Endometrial microvascular endothelial cells (primary cell): Measurements from ENCODE around the gene SMO. TPM values are rescaled to one million over a fixed set of nuclear protein-coding genes. Genes with fewer than 3 reads are reported as not detected.
"Not testable (repeated sequence)": the region's sequence is repeated elsewhere in the genome, so short reads cannot be mapped to it uniquely, and the experiment has no call there.

Experiments used
- in situ Hi-C: cut with HindIII; loops from 2 replicates; pipeline ENCODE4 v1.10.0; 2017; ENCODE audit warnings: low sequenced_read_pairs, low pct_unique_long_range_greater_than_20kb; ENCODE audit errors: inconsistent ontology term
- total RNA-seq: library from RNA; depleted of rRNA; stranded (reverse); fragments of >200 nt; gene quantifications from one replicate; pipeline ENCODE4 v1.2.3, GENCODE V29; 2015; ENCODE audit errors: inconsistent ontology term

The SMO gene
- total RNA-seq, 1 donor from 2014 or later: 0.84 TPM

GRCh38 chr7:129168231-129169021 is 20.0 kb upstream of the SMO start:
- in situ Hi-C loops: no loop called here

GRCh38 chr7:129169171-129169671 is 19.2 kb upstream of the SMO start:
- in situ Hi-C loops: no loop called here

- in situ Hi-C loops: no loop called here
Measured at GRCh38 chr7:129169686-129170440, 18.6 kb upstream of the SMO start.

- in situ Hi-C loops: no loop called here
Measured at GRCh38 chr7:129170441-129171021, 17.9 kb upstream of the SMO start.

- in situ Hi-C loops: not testable (repeated sequence)
Measured at GRCh38 chr7:129173861-129174260, 14.6 kb upstream of the SMO start.

GRCh38 chr7:129176916-129177710 is 11.3 kb upstream of the SMO start:
- in situ Hi-C loops: no loop called here

- in situ Hi-C loops: no loop called here
Measured at GRCh38 chr7:129184981-129185670, 3.3 kb upstream of the SMO start.

- in situ Hi-C loops: no loop called here
Measured at GRCh38 chr7:129186749-129187260, 1.6 kb upstream of the SMO start.

- in situ Hi-C loops: no loop called here
Measured at GRCh38 chr7:129187681-129188371, 607 bp upstream of the SMO start.

- in situ Hi-C loops: no loop called here
Measured at GRCh38 chr7:129188892-129189660, 643 bp downstream of the SMO start.

GRCh38 chr7:129189661-129190310 is 1.4 kb downstream of the SMO start:
- in situ Hi-C loops: no loop called here

- in situ Hi-C loops: no loop called here
Measured at GRCh38 chr7:129191272-129191671, 2.8 kb downstream of the SMO start.

GRCh38 chr7:129193892-129194291 is 5.5 kb downstream of the SMO start:
- in situ Hi-C loops: no loop called here

- in situ Hi-C loops: no loop called here
Measured at GRCh38 chr7:129197771-129198170, 9.3 kb downstream of the SMO start.

- in situ Hi-C loops: no loop called here
Measured at GRCh38 chr7:129199406-129199805, 11.0 kb downstream of the SMO start.

- in situ Hi-C loops: no loop called here
Measured at GRCh38 chr7:129202058-129202777, 13.8 kb downstream of the SMO start.
